Activated CD8-positive, alpha-beta T cell treated with anti-CD3 and anti-CD28 coated beads, Interleukin-2, amount 10 ng/mL, durations not matched to agents 7 days and 5 days (primary cell): ENCODE measurements around the gene ZBTB7A. TPM values are rescaled to one million over a fixed set of nuclear protein-coding genes. Genes with fewer than 3 reads are reported as not detected.

Experiments used
- ATAC-seq: fragments of 150-1000 bp; cut with Tn5 transposase; one replicate; pipeline ENCODE4 v1.10.0; 2021; ENCODE audit warnings: moderate library complexity
- CTCF ChIA-PET: fragments of 350-600 bp; sonication (Branson Sonifier 250); formaldehyde crosslinking; loops from one replicate; lab custom pipeline; 2021; ENCODE audit warnings: antibody characterized with exemption; lab: Charles Lee
- POLR2A ChIA-PET: fragments of 350-600 bp; sonication (Branson Sonifier 250); formaldehyde crosslinking; loops from one replicate; lab custom pipeline; 2021; ENCODE audit warnings: antibody characterized with exemption; lab: Charles Lee
- DNase-seq: peaks from one replicate; pipeline ENCODE4 v3.0.0-alpha.2; 2020
- H3K27ac Mint-ChIP-seq: one replicate; pipeline ENCODE4 v1.8.0; 2021; ENCODE audit warnings: mild to moderate bottlenecking, mixed read lengths
- H3K27me3 Mint-ChIP-seq: one replicate; pipeline ENCODE4 v1.8.0; 2021; ENCODE audit warnings: low read depth, mixed read lengths
- H3K36me3 Mint-ChIP-seq: one replicate; pipeline ENCODE4 v1.8.0; 2021; ENCODE audit warnings: low read depth, mixed read lengths
- H3K4me1 Mint-ChIP-seq: one replicate; pipeline ENCODE4 v1.8.0; 2021; ENCODE audit warnings: low read depth, mixed read lengths
- H3K4me3 Mint-ChIP-seq: one replicate; pipeline ENCODE4 v1.8.0; 2021; ENCODE audit warnings: mild to moderate bottlenecking, mixed read lengths
- H3K9me3 Mint-ChIP-seq: one replicate; pipeline ENCODE4 v1.8.0; 2022; ENCODE audit warnings: mixed read lengths; ENCODE audit not compliant: insufficient read depth
- total RNA-seq, 2 experiments: library from RNA; stranded (reverse); gene quantifications; one replicate each; pipeline ENCODE4 v1.2.3, GENCODE V29; 2021

ZBTB7A gene
- total RNA-seq, 2 experiments from 2014 or later, result 59.1 to 63.1 TPM

DNA sequence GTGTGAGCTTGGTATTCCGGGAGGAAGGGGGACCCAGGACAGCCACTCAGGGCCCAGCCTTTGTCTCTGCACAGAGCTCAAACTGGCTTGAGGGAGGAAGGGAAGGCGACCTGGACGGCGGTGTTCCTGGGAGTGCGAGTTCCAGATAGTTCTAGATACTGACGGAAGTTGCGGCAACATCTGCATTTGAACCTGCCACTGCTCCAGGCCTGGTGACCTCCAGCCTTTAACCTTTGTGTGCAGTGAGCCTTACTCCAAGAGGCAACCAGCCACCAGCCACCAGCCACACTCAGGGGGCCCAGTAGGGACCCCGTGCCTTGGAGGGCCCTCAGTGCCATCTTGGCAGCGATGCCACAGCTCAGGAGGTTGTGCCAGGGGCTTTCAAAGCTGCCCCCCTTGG lies 15.5 kb upstream of the ZBTB7A start:
- ATAC-seq (no peak), DNase-seq (no peak)
- Mint-ChIP-seq H3K36me3 (peaks cover 9% of the 10 kb centered on the region), H3K27me3 (no peaks in the 10 kb centered on the region), H3K27ac (peak overlapping the region; percentile 39), H3K9me3 (no peaks in the 10 kb centered on the region), H3K4me1 (peaks cover 68% of the 10 kb centered on the region), H3K4me3 (no peak overlapping the region)
- ChIA-PET CTCF (no interaction called here), POLR2A (no interaction called here)

DNA sequence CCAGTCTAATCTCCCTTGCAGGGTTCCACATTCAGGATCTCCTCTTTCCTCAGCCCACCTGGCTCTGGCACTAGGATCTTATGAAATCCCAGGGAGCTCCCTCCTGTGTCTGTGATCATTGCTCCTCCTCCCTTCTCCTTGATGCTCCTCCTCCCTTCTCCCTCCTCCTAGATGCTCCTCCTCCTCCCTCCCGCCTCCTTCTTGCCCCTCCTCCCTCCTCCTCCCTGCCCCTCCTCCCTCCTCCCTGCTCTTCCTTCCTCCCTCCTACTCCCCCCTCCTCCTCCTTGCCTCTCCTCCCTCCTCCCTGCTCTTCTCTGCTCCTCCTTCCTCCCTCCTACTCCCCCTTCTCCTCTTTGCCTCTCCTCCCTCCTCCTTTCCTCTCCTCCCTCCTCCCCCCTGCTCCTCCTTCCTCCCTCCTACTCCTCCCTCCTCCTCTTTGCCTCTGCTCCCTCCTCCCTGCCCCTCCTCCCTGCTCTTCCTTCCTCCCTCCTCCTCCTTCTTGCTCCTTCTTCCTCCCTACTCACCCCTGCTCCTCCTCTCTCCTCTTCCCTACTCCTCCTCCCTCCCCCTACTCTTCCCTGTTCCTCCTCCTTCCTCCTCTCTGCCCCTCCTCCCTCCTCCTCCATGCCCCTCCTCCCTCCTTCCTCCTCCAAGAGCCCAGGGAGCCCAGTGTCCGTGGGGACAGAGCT lies 14.9 kb upstream of the ZBTB7A start:
- Mint-ChIP-seq H3K4me1 (peaks cover 70% of the 10 kb centered on the region), H3K27ac (no peak overlapping the region), H3K4me3 (no peak overlapping the region), H3K36me3 (peaks cover 8% of the 10 kb centered on the region), H3K9me3 (no peaks in the 10 kb centered on the region), H3K27me3 (no peaks in the 10 kb centered on the region)
- ChIA-PET POLR2A (no interaction called here), CTCF (no interaction called here)
- DNase-seq (no peak), ATAC-seq (no peak)

DNA sequence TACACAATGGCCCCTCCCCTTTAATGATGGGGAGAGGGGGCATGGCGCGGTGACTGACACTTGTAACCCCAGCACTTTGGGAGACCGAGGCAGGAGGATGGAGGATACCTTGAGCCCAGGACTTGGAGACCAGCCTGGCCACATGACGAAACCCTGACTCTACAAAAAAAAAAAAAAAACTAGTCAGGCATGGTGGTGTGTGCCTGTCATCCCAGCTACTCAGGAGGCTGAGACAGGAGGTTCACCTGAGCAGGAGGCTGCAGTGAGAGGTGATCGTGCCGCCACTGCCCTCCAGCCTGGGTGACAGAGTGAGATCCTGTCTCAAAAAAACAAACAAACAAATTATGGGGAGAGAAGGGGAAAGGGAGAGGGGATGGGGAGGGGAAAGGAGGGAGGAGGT lies 13.8 kb upstream of the ZBTB7A start:
- H3K4me3 Mint-ChIP-seq, result no peak overlapping the region
- no peaks in the 10 kb centered on the region for H3K9me3 Mint-ChIP-seq
- ChIA-PET CTCF (no interaction called here), POLR2A (no interaction called here)
- H3K27ac Mint-ChIP-seq, result no peak overlapping the region
- H3K4me1 Mint-ChIP-seq, result peaks cover 68% of the 10 kb centered on the region
- no peak for ATAC-seq
- peaks cover 6% of the 10 kb centered on the region for H3K36me3 Mint-ChIP-seq
- DNase-seq, result no peak
- no peaks in the 10 kb centered on the region for H3K27me3 Mint-ChIP-seq

DNA sequence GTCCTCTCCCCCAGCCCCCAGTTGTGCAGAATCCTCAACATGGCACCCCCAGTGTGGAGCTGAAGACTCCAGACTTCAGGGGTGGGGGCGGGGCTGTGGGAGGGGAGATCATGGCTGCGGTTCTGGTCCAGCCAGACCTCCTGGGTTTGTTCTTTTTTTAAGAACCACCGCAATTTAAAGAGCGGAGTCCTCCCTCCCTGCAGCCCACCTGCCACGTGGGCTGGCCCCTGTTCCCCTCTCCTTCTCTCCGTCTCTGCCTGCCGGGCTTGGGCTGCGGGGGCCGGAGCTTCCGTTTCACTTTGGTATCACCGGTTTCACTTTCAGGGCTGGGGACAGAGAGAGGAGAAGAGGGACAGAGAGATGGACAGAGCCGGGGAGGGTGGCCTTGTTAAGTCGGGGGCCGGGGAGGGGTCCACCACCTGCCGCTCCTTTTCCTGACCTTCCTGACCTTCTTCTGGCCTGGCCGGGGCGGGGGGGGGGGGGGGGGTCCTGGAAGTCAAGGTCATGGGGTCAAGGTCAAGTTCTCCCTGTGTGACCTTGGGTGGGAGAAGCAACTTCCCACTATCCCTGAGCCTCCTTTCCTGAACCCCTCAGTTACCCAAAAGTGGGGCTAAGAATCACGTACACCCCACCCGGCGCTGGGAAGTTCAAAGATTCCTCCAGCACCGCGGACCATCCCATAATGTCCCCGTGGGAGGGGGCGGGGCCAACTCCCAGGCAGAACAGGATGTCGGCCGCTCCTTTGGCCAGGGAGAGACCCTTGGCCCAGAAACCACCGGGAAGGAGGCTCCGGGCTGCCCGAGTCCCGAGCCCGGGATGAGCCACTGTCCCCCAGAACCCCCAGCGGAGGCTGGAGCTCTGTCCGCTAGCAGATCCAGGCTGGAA lies 11.3 kb upstream of the ZBTB7A start:
- DNase-seq, result peak; percentile 72
- H3K4me3 Mint-ChIP-seq, result peak overlapping the region; percentile 68
- no peaks in the 10 kb centered on the region for H3K36me3 Mint-ChIP-seq
- no peaks in the 10 kb centered on the region for H3K27me3 Mint-ChIP-seq
- H3K27ac Mint-ChIP-seq, result peak overlapping the region; percentile 93
- no peaks in the 10 kb centered on the region for H3K9me3 Mint-ChIP-seq
- ChIA-PET POLR2A (interaction anchor here (1.0 to 1.6 kb wide), 4 partner anchors 9 to 27 kb away, joined by 3 to 10 read pairs (median 6); no protein-coding TSS in a partner anchor), CTCF (interaction anchor here (0.7 to 1.6 kb wide), 4 partner anchors 9 to 62 kb away, joined by 4 to 5 read pairs (median 5); no protein-coding TSS in a partner anchor)
- peak; percentile 71 for ATAC-seq
- H3K4me1 Mint-ChIP-seq, result peaks cover 63% of the 10 kb centered on the region

DNA sequence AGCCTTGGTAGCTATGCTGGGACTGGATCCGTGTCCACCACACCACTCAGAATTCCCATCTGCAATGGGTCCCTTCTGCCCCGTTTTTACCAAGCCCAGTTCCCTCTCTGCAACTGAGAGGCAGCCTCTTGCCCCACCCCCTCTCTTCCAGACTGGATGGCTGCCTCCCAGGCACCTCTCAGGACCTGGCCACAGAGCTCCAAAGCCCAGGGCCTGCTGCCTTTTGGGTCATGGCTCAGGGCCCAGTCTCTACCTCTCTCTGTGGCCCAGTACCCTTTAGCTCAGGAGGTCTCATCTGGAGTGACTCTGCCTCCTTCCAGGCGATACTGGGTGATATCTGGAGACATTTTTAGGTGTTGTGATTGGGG lies 10.3 kb upstream of the ZBTB7A start:
- CTCF ChIA-PET, result interaction anchor here (1.2 to 1.7 kb wide), 3 partner anchors 12 to 32 kb away, joined by 4 to 5 read pairs (median 5); no protein-coding TSS in a partner anchor
- Mint-ChIP-seq H3K4me3 (peak overlapping the region; percentile 42), H3K4me1 (peaks cover 56% of the 10 kb centered on the region), H3K9me3 (no peaks in the 10 kb centered on the region), H3K27me3 (no peaks in the 10 kb centered on the region), H3K27ac (peak overlapping the region; percentile 93), H3K36me3 (no peaks in the 10 kb centered on the region)
- ATAC-seq (no peak), DNase-seq (no peak)
- POLR2A ChIA-PET, result interaction anchor here (1.3 to 1.6 kb wide), 2 partner anchors 13 to 28 kb away, joined by 8 to 10 read pairs; no protein-coding TSS in a partner anchor

DNA sequence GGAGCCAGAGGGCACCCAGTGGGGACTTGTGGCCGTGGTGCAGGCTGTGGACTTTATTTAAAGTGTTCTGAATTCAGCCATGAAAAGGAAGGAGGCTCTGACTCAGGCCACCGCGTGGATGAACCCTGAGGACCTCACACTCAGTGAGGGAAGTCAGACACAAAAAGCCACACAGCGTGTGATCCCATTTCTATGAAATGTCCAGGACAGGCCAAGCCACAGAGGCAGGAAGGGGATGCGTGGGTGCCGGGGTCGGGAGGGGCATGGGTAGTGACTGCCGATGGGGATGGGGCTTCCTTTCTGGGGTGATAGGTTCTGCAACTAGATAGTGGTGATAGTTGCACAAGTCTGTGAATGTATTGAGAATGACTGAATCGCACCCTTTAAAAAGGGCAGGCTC lies 8.7 kb upstream of the ZBTB7A start:
- POLR2A ChIA-PET, result interaction anchor here (1.0 to 1.5 kb wide), 2 partner anchors 14 to 29 kb away, joined by 3 to 7 read pairs; no protein-coding TSS in a partner anchor
- no peak for DNase-seq
- H3K4me1 Mint-ChIP-seq, result peaks cover 53% of the 10 kb centered on the region

DNA sequence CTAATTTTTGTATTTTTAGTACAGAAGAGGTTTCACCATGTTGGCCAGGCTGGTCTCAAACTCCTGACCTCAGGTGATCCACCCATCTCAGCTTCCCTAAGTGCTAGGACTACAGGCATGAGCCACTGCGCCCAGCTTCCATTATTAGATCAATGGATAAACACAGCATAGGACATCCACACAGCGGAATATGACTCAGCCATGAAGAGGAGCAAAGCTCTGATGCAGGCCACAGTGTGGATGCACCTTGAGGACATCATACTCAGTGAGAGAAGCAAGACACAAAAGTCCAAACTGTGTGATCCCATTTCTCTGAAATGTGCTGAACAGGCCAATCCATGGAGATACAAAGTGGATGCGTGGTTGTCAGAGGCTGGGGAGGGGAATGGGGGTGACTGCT lies 4.9 kb upstream of the ZBTB7A start:
- peaks cover 49% of the 10 kb centered on the region for H3K4me1 Mint-ChIP-seq
- CTCF ChIA-PET, result no interaction called here
- POLR2A ChIA-PET, result no interaction called here
- H3K27me3 Mint-ChIP-seq, result no peaks in the 10 kb centered on the region
- H3K9me3 Mint-ChIP-seq, result no peaks in the 10 kb centered on the region
- H3K36me3 Mint-ChIP-seq, result no peaks in the 10 kb centered on the region
- DNase-seq (no peak), ATAC-seq (no peak)
- peak overlapping the region; percentile 34 for H3K27ac Mint-ChIP-seq
- H3K4me3 Mint-ChIP-seq, result no peak overlapping the region

More for the DNA sequence above, 8.7 kb upstream of the ZBTB7A start:
- Mint-ChIP-seq H3K9me3 (no peaks in the 10 kb centered on the region), H3K36me3 (no peaks in the 10 kb centered on the region), H3K27ac (peak overlapping the region; percentile 91), H3K27me3 (no peaks in the 10 kb centered on the region), H3K4me3 (peak overlapping the region; percentile 26)
- CTCF ChIA-PET, result no interaction called here
- ATAC-seq, result peak; percentile 30

DNA sequence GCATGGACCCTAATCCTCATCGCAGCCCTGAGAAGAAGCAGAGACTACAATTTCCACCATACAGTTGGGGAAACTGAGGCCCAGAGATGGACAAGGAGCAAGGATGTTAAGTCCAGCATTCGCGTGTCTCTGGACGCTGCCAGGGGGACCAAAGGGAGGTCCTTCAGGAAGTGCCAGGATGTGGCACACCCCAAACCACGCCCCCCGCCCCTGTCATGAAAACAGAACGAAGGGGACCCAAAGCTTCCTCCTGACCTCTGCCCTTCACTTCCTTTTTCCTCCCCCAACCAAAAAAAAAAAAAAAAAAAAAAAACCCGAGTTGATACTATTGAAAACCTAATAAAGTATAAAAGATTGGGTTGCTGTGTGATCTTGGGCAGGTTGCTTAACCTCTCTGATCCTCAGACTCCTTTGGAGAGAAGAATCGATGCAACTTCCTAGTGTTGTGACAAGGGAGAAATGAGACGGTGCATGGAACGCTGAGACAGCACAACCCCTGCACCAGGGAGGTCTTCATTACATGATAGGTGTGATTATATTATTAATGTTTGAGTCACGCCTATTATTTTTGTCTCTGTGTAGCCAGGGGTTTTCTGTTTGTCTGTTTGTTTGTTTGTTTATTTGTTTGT lies 2.7 kb upstream of the ZBTB7A start:
- Mint-ChIP-seq H3K27me3 (no peaks in the 10 kb centered on the region), H3K27ac (peak overlapping the region; percentile 89), H3K4me1 (peaks cover 30% of the 10 kb centered on the region), H3K4me3 (peak overlapping the region; percentile 82), H3K9me3 (no peaks in the 10 kb centered on the region), H3K36me3 (no peaks in the 10 kb centered on the region)
- ChIA-PET POLR2A (interaction anchor here (0.6 to 1.1 kb wide), 2 partner anchors 44 to 86 kb away, joined by 3 read pairs; no protein-coding TSS in a partner anchor), CTCF (interaction anchor here (1.1 kb wide), 1 partner anchor 8 kb away, joined by 4 read pairs; no protein-coding TSS in a partner anchor)
- ATAC-seq, result no peak
- DNase-seq, result peak; percentile 85

DNA sequence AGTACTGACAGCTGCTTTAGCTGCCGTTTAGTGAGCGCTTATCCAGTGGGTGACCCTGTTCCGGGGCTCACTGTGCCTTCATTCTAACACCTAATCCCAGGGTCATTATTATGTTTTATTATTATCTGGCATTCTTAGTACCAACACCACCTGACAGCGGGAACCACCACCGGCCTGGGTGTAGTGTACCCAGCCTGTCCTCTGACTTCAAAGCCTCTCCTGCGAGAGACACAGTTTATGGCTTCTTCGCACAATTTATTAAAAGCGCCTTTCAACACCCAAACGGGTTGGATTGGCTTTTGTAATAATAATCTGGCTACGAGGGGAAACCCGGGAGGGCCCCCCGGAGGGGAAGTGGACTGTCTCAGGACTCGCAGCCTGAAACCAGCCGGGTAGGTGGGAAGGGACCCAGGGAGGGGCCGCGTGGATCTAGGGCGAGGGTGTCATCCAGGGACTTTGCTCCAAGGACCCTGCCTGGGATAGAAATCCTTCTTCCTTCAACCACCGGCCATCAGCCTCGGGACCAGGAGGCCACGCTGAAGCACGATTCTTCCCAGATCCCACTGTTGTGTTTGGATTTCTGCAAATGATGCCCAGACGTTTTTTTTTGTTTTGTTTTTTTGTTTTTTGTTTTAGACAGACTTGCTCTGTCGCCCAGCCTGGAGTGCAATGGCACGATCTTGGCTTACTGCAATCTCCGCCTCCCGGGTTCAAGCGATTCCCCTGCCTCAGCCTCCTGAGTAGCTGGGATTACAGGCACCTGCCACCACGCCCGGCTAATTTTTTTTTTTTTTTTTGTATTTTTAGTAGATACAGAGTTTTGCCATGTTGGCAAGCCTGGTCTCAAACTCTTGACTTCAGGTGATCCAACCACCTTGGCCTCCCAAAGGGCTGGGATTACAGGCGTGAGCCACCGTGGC lies 1.6 kb upstream of the ZBTB7A start:
- Mint-ChIP-seq H3K4me1 (peaks cover 31% of the 10 kb centered on the region), H3K27me3 (no peaks in the 10 kb centered on the region), H3K27ac (peak overlapping the region; percentile 89), H3K4me3 (peak overlapping the region; percentile 82), H3K9me3 (no peaks in the 10 kb centered on the region), H3K36me3 (peaks cover 5% of the 10 kb centered on the region)
- POLR2A ChIA-PET, result interaction anchor here (1.1 kb wide), 1 partner anchor 35 kb away, joined by 3 read pairs; no protein-coding TSS in a partner anchor
- CTCF ChIA-PET, result interaction anchor here (1.1 to 2.4 kb wide), 2 partner anchors 9 to 71 kb away, joined by 4 to 11 read pairs; no protein-coding TSS in a partner anchor
- peak; percentile 49 for DNase-seq
- ATAC-seq, result no peak

DNA sequence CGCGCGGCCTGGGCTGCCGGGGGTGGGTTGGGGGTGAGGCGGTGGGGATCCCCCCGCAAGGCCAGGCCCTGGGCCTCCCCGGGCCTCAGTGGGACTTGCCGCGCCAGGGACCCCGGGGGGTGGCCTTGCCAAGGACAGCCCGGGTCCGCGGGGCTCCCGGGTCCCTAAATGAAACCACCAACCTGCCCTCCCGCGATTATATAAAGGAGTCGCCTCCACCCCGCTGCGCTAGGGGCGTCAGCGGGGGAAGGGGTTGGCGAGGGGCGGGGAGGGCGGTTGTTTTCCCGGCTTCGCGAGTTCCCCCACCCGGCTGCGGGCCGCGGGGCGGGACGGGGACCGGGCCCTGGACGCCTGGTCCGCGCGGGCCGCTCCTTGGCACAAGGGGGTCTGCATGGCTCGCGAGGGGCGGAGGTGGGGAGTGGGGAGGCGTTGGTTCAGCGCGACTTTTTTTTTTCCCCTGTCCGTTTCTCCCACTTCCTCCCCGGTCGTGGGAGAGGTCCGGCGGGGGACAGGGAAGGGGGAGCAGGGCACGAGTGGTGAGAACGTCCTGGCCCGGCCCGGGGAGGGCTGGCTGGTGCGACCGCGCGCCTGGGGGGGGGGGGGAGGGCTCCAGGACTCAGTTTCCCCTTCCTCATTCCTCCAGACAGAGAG lies 822 bp upstream of the ZBTB7A start:
- Mint-ChIP-seq H3K36me3 (peaks cover 8% of the 10 kb centered on the region), H3K4me3 (peak overlapping the region; percentile 82), H3K27me3 (no peaks in the 10 kb centered on the region), H3K27ac (peak overlapping the region; percentile 89), H3K9me3 (no peaks in the 10 kb centered on the region), H3K4me1 (peaks cover 37% of the 10 kb centered on the region)
- ATAC-seq (no peak), DNase-seq (no peak)
- CTCF ChIA-PET, result interaction anchor here (2.4 kb wide), 1 partner anchor 72 kb away, joined by 11 read pairs; no protein-coding TSS in a partner anchor
- POLR2A ChIA-PET, result interaction anchor here (1.1 kb wide), 1 partner anchor 36 kb away, joined by 3 read pairs; no protein-coding TSS in a partner anchor
